GM19328 (cell line): Measurements from ENCODE around the gene HSPA14.
"Not testable (repeated sequence)": the region's sequence is repeated elsewhere in the genome, so short reads cannot be mapped to it uniquely, and the experiment has no call there.

ENCODE experiments used
- ATAC-seq: cut with Tn5 transposase; IDR thresholded peaks from one replicate; pipeline ENCODE4 v1.9.1; 2021; ENCODE audit warnings: mild to moderate bottlenecking, moderate library complexity; ENCODE audit not compliant: unreplicated experiment

Gene HSPA14

GRCh38 chr10:14837757-14838581, at the start of gene HSPA14, which contains the start of the genes CDNF and MSANTD7:
HSPA14 (plus strand) TSS chr10:14838306; CDS start chr10:14838403, 97 bp downstream.
CDNF (minus strand) TSS chr10:14838037; CDS start chr10:14837946, 91 bp downstream.
MSANTD7 (plus strand) TSS chr10:14838306; CDS start chr10:14842285, 3,979 bp downstream.
- peak; percentile 95 for ATAC-seq

- ATAC-seq = no peak
Measured at GRCh38 chr10:14798636-14799035, 39.5 kb upstream of the HSPA14 start.

GRCh38 chr10:14800397-14800796, 37.7 kb upstream of the HSPA14 start:
- no peak for ATAC-seq

GRCh38 chr10:14801723-14802122, 36.4 kb upstream of the HSPA14 start:
- no peak for ATAC-seq

- ATAC-seq = no peak
Measured at GRCh38 chr10:14803827-14804226, 34.3 kb upstream of the HSPA14 start.

- no peak for ATAC-seq
Measured at GRCh38 chr10:14806318-14806717, 31.8 kb upstream of the HSPA14 start.

GRCh38 chr10:14810969-14811953, 26.8 kb upstream of the HSPA14 start:
- ATAC-seq = no peak

GRCh38 chr10:14812271-14812670, 25.8 kb upstream of the HSPA14 start:
- no peak for ATAC-seq

- no peak for ATAC-seq
Measured at GRCh38 chr10:14815681-14816080, 22.4 kb upstream of the HSPA14 start.

GRCh38 chr10:14816717-14817116, 21.4 kb upstream of the HSPA14 start:
- not testable (repeated sequence) for ATAC-seq

- ATAC-seq = no peak
Measured at GRCh38 chr10:14820010-14820774, 17.9 kb upstream of the HSPA14 start.

GRCh38 chr10:14820775-14821154, 17.3 kb upstream of the HSPA14 start:
- no peak for ATAC-seq

- no peak for ATAC-seq
Measured at GRCh38 chr10:14821635-14822375, 16.3 kb upstream of the HSPA14 start.

- no peak for ATAC-seq
Measured at GRCh38 chr10:14822879-14823755, 15.0 kb upstream of the HSPA14 start.

GRCh38 chr10:14823966-14824365, 14.1 kb upstream of the HSPA14 start:
- ATAC-seq = no peak

GRCh38 chr10:14826076-14826829, 11.9 kb upstream of the HSPA14 start:
- no peak for ATAC-seq

- no peak for ATAC-seq
Measured at GRCh38 chr10:14833106-14833505, 5.0 kb upstream of the HSPA14 start.

GRCh38 chr10:14836208-14836607, 1.9 kb upstream of the HSPA14 start:
- no peak for ATAC-seq
